GM21576 (cell line): ENCODE measurements around the gene P3H2.

ENCODE experiments used
- ATAC-seq: cut with Tn5 transposase; IDR thresholded peaks from one replicate; pipeline ENCODE4 v1.9.1; 2021; ENCODE audit warnings: mild to moderate bottlenecking, moderate library complexity; ENCODE audit not compliant: unreplicated experiment

P3H2 gene

GRCh38 chr3:189949580-189949979 is 171.1 kb downstream of the P3H2 start:
- ATAC-seq = no peak

- no peak for ATAC-seq
Observed at GRCh38 chr3:189948724-189949045, 172.0 kb downstream of the P3H2 start.

GRCh38 chr3:189947948-189948723 is 172.6 kb downstream of the P3H2 start:
- no peak for ATAC-seq

GRCh38 chr3:189947068-189947467 is 173.6 kb downstream of the P3H2 start:
- ATAC-seq = no peak

GRCh38 chr3:189945935-189946709 is 174.6 kb downstream of the P3H2 start:
- no peak for ATAC-seq

- ATAC-seq = no peak
Observed at GRCh38 chr3:189944285-189945145, 176.2 kb downstream of the P3H2 start.

GRCh38 chr3:189942948-189943347 is 177.7 kb downstream of the P3H2 start:
- no peak for ATAC-seq

- ATAC-seq = no peak
Observed at GRCh38 chr3:189941679-189942078, 179.0 kb downstream of the P3H2 start.

GRCh38 chr3:189941125-189941524 is 179.6 kb downstream of the P3H2 start:
- ATAC-seq = no peak

- no peak for ATAC-seq
Observed at GRCh38 chr3:189937302-189938127, 183.2 kb downstream of the P3H2 start.

GRCh38 chr3:189936201-189936945 is 184.3 kb downstream of the P3H2 start:
- ATAC-seq = no peak

- no peak for ATAC-seq
Observed at GRCh38 chr3:189927975-189928895, 192.5 kb downstream of the P3H2 start.

- ATAC-seq = no peak
Observed at GRCh38 chr3:189921770-189922169, 198.9 kb downstream of the P3H2 start.

- no peak for ATAC-seq
Observed at GRCh38 chr3:189914799-189915198, 205.9 kb downstream of the P3H2 start.

- no peak for ATAC-seq
Observed at GRCh38 chr3:189911001-189911400, 209.7 kb downstream of the P3H2 start.

GRCh38 chr3:189909573-189909972 is 211.1 kb downstream of the P3H2 start:
- ATAC-seq = no peak

- no peak for ATAC-seq
Observed at GRCh38 chr3:189909139-189909538, 211.6 kb downstream of the P3H2 start.

- ATAC-seq = no peak
Observed at GRCh38 chr3:189908646-189909045, 212.1 kb downstream of the P3H2 start.

GRCh38 chr3:189907803-189908202 is 212.9 kb downstream of the P3H2 start:
- ATAC-seq = no peak
